GM21526 (cell line): ENCODE measurements around the gene EPHA1.
"Not testable (repeated sequence)": the region's sequence is repeated elsewhere in the genome, so short reads cannot be mapped to it uniquely, and the experiment has no call there.

ENCODE experiments used
- ATAC-seq: cut with Tn5 transposase; IDR thresholded peaks from one replicate; pipeline ENCODE4 v1.9.1; 2021; ENCODE audit warnings: moderate library complexity; ENCODE audit not compliant: unreplicated experiment, low FRiP score

The EPHA1 gene

GRCh38 chr7:143406002-143406357 is 2.7 kb downstream of the EPHA1 start:
- ATAC-seq = no peak

GRCh38 chr7:143405173-143406001 is 3.3 kb downstream of the EPHA1 start:
- ATAC-seq = no peak

GRCh38 chr7:143402233-143402632 is 6.4 kb downstream of the EPHA1 start:
- ATAC-seq = not testable (repeated sequence)

- ATAC-seq = no peak
These were observed 7.4 kb downstream of the EPHA1 start for GRCh38 chr7:143401265-143401664.

GRCh38 chr7:143399642-143400041 is 9.0 kb downstream of the EPHA1 start:
- no peak for ATAC-seq

GRCh38 chr7:143399151-143399550 is 9.5 kb downstream of the EPHA1 start:
- no peak for ATAC-seq

GRCh38 chr7:143398616-143399015 is 10.0 kb downstream of the EPHA1 start:
- no peak for ATAC-seq

GRCh38 chr7:143397710-143398530 is 10.7 kb downstream of the EPHA1 start:
- no peak for ATAC-seq

- ATAC-seq = no peak
These were observed 11.8 kb downstream of the EPHA1 start for GRCh38 chr7:143396625-143397556.

- ATAC-seq = no peak
These were observed 12.5 kb downstream of the EPHA1 start for GRCh38 chr7:143396182-143396581.

- ATAC-seq = no peak
These were observed 13.2 kb downstream of the EPHA1 start for GRCh38 chr7:143395187-143396149.

- no peak for ATAC-seq
These were observed 13.9 kb downstream of the EPHA1 start for GRCh38 chr7:143394777-143395176.

GRCh38 chr7:143394068-143394467 is 14.6 kb downstream of the EPHA1 start:
- ATAC-seq = no peak

- ATAC-seq = no peak
These were observed 15.2 kb downstream of the EPHA1 start for GRCh38 chr7:143393267-143394041.

- no peak for ATAC-seq
These were observed 15.8 kb downstream of the EPHA1 start for GRCh38 chr7:143392875-143393266.

- ATAC-seq = not testable (repeated sequence)
These were observed 16.2 kb downstream of the EPHA1 start for GRCh38 chr7:143392427-143392826.

GRCh38 chr7:143391462-143392404 is 16.9 kb downstream of the EPHA1 start:
- no peak for ATAC-seq
